Measurements from ENCODE around the gene CCDC187.

DNA sequence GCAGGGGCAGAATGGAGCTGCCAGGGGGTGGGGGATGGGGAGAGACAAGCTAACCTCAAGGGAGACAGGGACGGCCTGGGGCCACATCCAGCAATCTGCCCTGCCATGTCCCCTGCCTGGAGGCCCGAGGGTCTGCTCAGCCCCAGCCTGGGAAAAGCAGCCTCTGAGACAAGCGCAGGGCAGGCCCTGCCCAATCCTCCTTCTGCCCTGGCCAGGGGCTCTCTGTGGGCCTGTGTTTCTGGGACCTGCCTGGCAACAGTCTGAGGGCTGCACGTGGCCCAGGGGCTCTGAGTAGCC, 44.4 kb downstream of the CCDC187 start:
- TF ChIP-seq, protein P1, sequence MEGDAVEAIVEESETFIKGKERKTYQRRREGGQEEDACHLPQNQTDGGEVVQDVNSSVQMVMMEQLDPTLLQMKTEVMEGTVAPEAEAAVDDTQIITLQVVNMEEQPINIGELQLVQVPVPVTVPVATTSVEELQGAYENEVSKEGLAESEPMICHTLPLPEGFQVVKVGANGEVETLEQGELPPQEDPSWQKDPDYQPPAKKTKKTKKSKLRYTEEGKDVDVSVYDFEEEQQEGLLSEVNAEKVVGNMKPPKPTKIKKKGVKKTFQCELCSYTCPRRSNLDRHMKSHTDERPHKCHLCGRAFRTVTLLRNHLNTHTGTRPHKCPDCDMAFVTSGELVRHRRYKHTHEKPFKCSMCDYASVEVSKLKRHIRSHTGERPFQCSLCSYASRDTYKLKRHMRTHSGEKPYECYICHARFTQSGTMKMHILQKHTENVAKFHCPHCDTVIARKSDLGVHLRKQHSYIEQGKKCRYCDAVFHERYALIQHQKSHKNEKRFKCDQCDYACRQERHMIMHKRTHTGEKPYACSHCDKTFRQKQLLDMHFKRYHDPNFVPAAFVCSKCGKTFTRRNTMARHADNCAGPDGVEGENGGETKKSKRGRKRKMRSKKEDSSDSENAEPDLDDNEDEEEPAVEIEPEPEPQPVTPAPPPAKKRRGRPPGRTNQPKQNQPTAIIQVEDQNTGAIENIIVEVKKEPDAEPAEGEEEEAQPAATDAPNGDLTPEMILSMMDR (IDR thresholded peaks at IDR 0.05) = no peak
- no peak for TF ChIP-seq POLR2A (IDR thresholded peaks at IDR 0.05)

All from body of pancreas (tissue), 4 donors.